HPDE6-E6E7 (cell line): ENCODE measurements around the gene SLAMF6.

Experiments
- DNase-seq: peaks from one replicate; pipeline ENCODE4 v3.0.0; 2011; ENCODE audit warnings: missing footprints; ENCODE audit errors: extremely low spot score

The SLAMF6 gene

GRCh38 chr1:160467576-160467975 lies 55.5 kb downstream of the SLAMF6 start:
- DNase-seq = no peak

GRCh38 chr1:160466961-160467360 lies 56.1 kb downstream of the SLAMF6 start:
- no peak for DNase-seq

GRCh38 chr1:160465123-160465522 lies 57.9 kb downstream of the SLAMF6 start:
- DNase-seq = no peak

- DNase-seq = no peak
Observed at GRCh38 chr1:160460683-160461287, 62.3 kb downstream of the SLAMF6 start.

GRCh38 chr1:160460214-160460642 lies 62.8 kb downstream of the SLAMF6 start:
- DNase-seq = no peak

GRCh38 chr1:160459687-160460086 lies 63.4 kb downstream of the SLAMF6 start:
- DNase-seq = no peak

GRCh38 chr1:160459056-160459455 lies 64.0 kb downstream of the SLAMF6 start:
- DNase-seq = no peak

- DNase-seq = no peak
Observed at GRCh38 chr1:160455153-160455517, 67.9 kb downstream of the SLAMF6 start.

- DNase-seq = no peak
Observed at GRCh38 chr1:160454371-160455152, 68.5 kb downstream of the SLAMF6 start.

GRCh38 chr1:160453443-160453842 lies 69.6 kb downstream of the SLAMF6 start:
- no peak for DNase-seq

- DNase-seq = no peak
Observed at GRCh38 chr1:160451859-160452232, 71.2 kb downstream of the SLAMF6 start.

GRCh38 chr1:160451119-160451858 lies 71.8 kb downstream of the SLAMF6 start:
- DNase-seq = no peak

GRCh38 chr1:160449494-160449893 lies 73.6 kb downstream of the SLAMF6 start:
- DNase-seq = no peak

- DNase-seq = no peak
Observed at GRCh38 chr1:160446945-160447600, 76.0 kb downstream of the SLAMF6 start.

- no peak for DNase-seq
Observed at GRCh38 chr1:160439718-160440117, 83.3 kb downstream of the SLAMF6 start.

GRCh38 chr1:160438935-160439334 lies 84.1 kb downstream of the SLAMF6 start:
- DNase-seq = no peak

GRCh38 chr1:160438317-160438918 lies 84.6 kb downstream of the SLAMF6 start:
- no peak for DNase-seq

- no peak for DNase-seq
Observed at GRCh38 chr1:160437432-160438316, 85.4 kb downstream of the SLAMF6 start.

- DNase-seq = no peak
Observed at GRCh38 chr1:160436966-160437365, 86.1 kb downstream of the SLAMF6 start.
